ENCODE measurements around the gene KSR1.

KSR1 gene

DNA sequence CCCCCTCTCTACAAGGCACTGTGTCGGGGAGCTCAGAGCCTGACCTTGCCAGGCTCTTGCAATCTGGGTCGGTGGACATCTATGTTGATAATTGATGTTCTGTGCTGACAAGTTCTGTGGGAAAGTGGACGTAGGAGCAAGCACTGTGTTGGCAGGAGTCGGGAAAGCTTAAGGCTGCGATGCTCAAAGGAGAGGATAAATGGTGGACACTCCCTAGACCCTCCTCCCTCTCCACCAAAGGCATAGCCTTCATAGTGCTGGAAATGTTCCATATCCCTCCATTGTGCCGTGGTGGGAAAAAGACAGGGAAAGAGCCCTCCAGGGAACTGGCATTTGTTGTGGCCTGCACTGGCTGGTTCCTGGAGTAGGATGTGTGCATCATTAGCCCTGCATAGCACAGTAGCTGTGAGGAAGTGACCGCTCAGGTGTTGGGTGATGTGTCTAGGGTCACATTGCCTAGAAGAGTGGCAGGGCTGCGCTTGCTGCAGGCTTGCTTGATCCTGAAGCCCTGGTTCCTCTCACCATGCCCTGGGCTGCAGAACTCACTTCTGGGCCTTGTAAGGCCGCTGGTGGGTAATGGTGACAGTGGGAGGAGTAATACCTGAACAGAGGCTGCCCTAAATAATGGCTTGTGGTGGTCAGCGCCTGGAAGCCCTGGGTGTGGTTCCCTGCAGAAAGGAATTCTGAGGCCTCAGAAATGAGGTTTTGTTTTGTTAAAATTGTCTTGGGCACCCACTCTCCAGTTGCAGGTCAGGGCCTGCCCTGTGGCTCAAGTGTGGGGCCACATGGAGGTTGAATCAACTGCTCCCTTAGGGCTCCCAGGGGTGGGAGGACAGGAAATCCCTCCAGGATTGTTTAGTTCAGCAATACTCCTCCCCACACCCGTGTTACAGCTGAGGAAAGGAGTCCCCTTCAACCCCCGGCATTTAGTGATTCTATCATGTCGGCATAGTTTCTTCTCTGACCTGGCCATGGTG lies 62.6 kb downstream of the KSR1 start:
- DNase-seq, result no peak

DNA sequence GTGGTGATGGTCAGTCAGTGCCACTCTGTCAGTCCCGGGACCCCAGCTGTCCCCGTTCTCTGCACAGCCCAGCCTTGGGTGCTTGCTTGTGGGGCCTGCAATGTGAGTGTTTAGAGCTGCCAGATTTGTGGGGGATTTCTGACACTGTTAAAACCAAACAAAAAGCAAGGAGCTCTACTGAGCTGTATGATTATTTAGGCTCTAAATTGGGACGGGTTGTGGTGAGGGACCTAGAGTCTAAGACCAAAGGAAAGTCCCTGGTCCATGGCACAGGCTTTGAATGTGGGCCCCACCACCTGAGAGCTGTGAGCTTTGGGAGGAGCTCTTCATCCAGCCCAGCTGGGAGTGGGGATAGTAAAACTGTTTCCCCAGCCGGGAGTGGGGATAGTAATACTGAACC lies 63.3 kb downstream of the KSR1 start:
- no peak for DNase-seq

- DNase-seq, result no peak
These were observed 64.4 kb downstream of the KSR1 start for GRCh38 chr17:27520491-27521185.

DNA sequence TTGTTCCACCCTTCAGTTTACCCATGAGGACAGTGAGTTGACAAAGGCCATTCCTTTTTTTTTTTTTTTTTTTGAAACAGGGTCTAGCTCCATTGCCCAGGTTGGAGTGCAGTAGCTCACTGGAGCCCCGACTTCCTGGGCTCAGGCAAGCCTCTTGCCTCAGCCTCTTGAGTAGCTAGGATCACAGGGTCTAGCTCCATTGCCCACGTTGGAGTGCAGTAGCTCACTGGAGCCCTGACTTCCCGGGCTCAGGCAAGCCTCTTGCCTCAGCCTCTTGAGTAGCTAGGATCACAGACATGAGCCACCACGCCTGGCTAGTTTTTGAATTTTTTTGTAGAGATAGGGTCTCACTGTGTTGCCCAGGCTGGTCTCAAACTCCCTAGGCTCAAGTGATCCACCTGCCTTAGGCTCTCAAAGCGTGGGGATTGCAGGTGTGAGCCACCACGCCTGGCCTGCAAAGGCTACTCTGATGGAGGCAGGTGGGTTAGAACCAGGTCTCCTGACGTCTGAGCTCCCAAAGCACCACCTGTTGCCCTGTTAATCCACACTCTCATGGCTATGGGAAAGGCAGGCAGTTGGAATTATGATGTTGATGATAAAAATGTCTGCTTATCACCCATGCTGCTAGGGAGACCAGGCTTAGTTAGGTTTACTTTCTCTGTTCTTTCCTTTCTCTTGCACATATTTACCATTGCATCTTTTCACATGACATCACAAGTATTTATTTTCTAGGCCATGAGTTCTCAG lies 65.2 kb downstream of the KSR1 start:
- no peak for DNase-seq

GRCh38 chr17:27522028-27522635 lies 65.9 kb downstream of the KSR1 start:
- DNase-seq, result no peak

- DNase-seq, result no peak
These were observed 67.5 kb downstream of the KSR1 start for GRCh38 chr17:27523712-27524111.

DNA sequence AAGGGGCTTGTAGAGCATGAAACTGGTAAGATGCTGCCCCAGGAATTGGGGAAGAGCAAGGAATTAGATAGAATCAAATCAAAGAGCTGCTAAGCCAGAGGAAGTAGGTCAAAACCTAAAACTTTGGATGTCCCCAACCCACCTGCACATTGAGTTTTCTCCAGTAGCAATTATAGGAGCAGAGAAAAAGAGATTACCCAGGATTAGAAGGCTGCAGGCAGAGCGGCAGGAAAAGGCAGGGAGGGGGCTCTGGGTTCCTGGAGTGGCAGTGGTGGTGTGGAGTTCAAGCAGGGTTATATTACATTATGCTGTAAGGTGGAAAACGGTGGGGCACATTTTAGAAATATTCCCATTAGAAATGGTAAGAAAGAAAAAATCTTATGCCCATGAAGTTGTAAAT lies 68.3 kb downstream of the KSR1 start:
- no peak for DNase-seq

GRCh38 chr17:27525316-27525715 lies 69.1 kb downstream of the KSR1 start:
- no peak for DNase-seq

DNA sequence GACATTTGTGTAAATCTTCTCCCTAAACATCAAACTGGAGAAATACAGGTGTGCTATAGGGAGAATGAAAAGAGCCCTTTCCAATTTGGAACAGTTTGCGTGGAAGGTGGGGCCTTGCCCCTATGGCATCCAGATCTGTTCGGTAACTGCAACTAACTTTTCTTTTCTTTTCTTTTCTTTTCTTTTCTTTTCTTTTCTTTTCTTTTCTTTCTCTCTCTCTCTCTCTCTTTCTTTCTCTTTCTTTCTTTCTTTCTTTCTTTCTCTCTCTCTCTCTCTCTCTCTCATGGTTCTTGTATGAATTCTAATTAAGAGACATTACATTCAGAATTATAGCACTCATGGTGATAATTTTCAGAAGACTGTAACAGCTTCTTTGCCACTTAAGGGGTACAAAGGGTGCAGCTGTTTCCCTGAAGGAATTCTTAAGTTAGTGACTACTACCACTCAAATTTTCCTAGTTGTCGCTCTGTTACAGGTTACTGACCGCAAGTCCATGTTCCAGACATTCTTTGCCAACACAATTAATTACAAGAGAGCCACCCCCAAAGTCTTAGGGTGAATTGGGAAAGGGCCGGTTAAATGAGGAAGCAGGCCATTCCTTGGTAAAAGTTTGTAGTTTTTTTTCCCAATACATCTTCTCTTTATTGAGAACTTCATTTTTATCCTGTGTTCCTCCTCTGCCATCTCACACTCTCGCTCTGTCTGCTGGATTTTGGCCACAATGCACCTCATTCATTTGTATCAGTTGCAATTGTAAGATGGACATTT lies 69.8 kb downstream of the KSR1 start:
- DNase-seq, result no peak

GRCh38 chr17:27526604-27527002 lies 70.4 kb downstream of the KSR1 start:
- DNase-seq, result peak; percentile 10 to 56

DNA sequence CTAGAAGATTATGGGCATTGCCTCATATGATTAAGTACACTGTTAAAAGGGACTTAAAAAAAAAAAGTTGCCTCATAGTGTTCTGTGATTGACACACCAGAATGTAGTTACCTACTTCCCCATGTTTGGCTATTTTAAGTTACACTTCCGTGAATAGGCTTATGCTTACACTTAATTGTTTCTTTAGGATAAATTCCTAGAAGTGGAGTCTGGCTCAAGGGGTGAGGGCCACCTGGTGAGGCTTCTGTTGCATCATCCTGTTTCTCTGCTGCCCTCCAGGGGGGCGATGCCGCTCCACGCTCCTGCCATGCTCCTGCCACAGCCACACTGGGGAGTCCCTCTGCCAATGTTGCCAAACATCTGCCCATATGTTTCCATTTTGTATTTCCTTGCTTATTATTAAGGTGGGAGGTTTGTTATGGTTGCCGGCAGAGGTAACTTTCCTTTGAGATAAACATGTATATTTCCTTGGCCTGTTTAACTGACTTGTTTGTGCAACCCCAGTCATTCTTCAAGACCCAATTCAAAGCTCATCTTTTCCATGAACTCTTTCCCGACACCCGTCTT lies 73.1 kb downstream of the KSR1 start:
- DNase-seq, result peak in 1 of 2 donors; percentile 11

- peak in 1 of 2 donors; percentile 38 for DNase-seq
These were observed 74.6 kb downstream of the KSR1 start for GRCh38 chr17:27530764-27531391.

GRCh38 chr17:27531469-27531961 lies 75.3 kb downstream of the KSR1 start:
- no peak for DNase-seq

DNA sequence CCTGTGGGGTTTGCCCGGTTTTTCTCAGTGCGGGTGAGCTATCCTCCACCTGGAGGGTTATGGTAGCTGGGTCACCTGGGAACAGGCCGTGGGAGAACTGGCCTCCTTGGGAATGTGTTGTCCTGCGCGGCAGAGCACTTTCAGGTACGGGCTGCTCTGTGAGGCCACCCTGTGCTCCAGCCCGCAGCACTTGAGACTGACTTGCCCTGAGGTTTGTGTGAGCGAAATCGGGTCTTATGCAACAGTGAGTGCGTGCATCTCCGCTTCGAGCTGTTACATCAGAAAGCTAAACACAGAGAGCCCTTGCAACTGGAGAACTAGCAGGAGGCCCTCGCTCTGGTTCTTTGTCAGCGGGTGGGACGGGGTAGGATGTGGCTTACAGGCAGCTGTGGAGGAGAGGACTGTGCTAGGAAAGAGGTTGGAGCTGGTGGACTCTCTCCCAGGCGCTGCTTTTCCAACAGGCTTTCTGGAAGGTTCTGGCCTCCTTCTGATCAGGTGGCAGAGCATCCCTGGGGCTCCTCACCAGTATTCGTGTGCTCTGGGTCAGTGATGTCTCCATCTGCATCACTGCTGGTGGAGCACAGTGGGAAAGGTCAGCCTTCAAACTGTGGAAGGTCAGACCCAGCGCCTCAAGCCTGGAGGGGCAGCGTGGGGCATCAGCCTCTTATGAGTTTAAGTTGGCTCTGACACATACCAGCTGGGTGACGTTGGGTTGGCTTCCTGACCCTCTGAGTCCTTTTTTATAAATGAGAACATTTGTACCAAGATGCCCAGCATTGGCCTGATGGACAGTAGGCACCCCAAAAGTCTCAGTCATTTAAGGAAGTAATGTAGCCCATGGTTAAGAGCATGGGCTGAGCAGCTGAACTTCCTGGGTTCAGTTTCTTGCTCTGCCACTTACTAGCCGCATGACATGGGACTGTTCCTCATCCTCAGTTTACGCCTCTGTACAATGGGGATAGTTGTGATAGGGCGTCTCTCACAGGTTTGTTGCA lies 76.3 kb downstream of the KSR1 start:
- DNase-seq, result peak; percentile 21 to 65

DNA sequence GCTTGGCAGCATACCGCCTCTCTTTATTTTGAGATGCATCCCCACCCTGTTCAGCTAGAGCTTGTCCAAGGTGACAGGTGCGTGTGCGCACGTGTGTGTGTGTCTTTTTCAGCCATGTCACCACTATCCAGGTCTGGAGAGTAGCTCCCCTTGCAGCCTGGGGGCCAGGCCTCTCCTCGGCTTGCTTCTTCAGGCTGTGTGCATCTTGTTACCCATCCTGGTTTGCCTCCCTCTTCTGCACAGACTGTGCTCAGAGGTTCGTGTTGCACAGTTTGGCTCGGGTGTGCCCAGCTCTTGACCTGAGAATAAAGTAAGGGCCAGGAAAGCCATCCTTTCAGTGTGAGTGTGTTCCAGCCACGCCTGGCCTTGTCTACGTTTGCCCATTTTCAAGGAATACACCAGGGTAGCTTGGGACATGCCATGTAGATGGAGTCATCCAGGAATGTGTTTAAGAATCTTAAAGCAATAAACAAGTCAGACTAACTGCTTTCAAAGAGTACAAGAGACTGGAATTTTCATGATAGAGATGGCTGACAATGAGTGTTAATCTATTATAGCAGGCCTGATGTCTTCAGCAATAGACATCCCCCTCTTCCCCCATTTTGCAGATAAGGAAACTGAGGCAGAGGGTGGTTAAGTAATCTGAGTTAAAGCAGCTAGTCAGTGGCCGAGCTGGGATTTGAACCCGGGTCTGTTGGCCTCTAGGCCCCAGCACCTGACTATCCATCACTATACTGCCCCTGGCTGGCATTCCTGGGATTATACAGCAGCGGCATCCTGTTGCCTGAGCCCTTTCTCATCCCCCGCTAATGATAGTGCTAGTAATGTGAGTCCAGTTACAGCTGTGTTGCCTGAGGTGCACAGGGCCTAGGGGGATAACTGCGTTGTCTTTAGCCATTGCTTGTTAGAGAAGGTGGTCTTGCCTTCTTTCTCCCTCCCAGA lies 77.9 kb downstream of the KSR1 start:
- DNase-seq, result no peak

DNA sequence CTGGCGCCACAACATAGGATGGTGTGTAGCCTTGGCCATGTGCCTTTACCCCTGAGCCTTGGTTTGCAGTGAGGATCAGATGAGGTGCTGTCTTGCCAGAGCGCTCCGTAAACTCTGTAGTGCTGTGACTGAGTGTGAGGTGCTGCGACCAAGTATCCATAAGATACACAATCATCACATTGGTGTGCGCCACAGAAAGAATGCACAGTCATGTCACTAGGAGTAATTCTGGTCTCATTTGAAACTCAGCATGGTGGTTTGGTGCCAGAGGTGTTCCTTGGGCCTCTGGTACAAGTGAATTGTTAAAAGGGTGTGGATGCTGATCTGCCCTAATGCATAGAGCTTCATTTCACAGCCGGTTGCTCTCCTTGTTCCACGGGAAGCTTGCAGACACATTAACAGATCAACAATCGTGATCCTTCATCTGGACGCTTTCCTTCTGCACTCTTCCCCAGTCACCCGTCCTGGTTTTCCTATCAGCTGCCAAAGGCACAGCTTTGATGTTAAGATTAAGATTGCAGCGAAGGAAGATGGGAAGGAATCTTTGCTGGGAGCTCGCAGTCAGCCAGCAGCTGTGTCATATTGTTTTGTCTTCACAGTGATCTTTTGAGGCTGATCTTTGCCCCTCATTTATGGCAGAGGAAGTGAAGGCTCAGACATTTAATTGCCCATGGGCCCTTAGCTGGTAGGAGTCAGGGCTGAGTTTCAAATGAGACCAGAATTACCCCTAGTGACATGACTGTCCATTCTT lies 79.1 kb downstream of the KSR1 start:
- DNase-seq, result no peak

DNA sequence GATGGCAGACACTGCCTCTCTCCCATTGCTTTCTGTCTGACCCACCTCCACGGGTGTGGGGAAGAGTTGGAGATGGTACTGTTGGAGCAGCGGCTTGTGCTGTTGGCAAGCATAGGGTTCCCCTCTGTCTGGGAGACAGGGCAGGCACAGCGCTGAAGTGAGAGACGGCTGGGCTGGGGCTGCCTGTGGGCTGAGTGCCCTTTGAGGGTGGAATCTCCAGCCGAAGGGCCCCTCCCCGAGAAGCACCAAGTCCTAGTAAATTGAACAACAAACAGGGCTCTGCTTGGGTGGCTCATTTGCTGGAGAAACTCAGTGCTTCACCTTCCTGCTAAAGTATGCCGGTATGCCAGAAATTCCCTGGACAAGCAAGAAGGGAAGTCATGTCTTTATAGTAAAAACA lies 79.7 kb downstream of the KSR1 start:
- no peak for DNase-seq

DNA sequence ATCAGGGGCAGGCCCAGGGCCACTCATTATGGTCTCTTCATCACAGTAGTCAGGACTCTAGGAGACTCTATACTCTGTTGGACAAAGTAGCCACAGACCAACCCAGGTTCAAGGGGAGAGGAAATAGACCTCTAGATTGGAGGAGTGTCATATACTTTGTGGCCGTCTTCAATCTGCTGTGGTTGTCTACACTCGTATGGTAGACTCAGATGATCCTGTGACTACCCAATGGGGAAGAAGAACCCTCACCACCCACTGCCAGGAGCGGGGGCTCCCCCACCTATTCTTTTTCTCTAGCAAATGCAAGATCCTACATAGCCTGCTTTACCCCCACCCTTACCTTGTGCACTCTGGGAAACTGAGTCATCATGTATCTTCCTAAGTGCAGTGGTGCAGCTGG lies 80.5 kb downstream of the KSR1 start:
- no peak for DNase-seq
